ENCODE results near the gene ZC3H13.

ZC3H13 gene

DNA sequence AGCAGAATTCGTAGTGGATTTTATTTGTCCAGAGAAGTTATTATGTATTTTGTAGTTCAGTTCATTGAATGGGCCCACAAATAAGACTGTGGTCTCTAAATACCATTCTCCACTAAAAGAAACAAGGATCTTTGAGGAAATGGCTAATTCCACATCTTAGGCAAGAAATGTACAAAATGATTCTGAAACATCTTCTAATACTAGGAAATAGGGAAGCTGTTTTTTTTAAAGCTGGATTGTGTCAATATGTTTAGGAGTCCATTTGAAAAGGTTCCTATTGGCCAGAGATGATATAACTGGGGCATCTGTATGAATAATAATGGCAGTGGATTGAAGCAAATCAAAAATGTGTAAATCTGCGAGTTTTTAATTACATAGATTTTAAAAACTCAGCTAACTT is 112.5 kb downstream of the ZC3H13 start:
- no peak for DNase-seq (ENCODE audit: low spot score)

GRCh38 chr13:45936621-45937020 is 115.9 kb downstream of the ZC3H13 start:
- DNase-seq (ENCODE audit: low spot score) = no peak

- DNase-seq (ENCODE audit: low spot score) = no peak
Observed at GRCh38 chr13:45934283-45934682, 118.3 kb downstream of the ZC3H13 start.

GRCh38 chr13:45933203-45933908 is 119.2 kb downstream of the ZC3H13 start:
- DNase-seq (ENCODE audit: low spot score) = no peak

DNA sequence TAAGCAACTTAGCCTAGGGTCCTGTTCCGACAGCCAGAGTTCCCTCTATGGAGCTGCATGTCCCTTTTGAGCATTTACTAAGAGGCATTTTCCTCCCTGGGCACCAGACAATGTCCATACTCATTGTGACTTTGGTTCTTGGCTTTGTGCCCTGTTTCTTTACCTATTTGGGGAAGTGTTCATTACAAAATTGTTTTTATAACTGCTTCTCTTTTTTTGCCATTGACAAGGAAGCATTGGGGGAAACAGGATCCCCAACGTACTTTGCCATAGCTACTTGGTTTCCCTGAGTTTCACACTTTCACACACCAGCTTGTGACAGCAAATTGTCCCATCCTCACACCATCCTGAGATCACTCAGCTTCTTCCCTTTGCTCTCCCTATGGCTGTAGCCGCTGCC is 119.9 kb downstream of the ZC3H13 start:
- DNase-seq (ENCODE audit: low spot score) = no peak

GRCh38 chr13:45932172-45932571 is 120.4 kb downstream of the ZC3H13 start:
- DNase-seq (ENCODE audit: low spot score) = no peak

DNA sequence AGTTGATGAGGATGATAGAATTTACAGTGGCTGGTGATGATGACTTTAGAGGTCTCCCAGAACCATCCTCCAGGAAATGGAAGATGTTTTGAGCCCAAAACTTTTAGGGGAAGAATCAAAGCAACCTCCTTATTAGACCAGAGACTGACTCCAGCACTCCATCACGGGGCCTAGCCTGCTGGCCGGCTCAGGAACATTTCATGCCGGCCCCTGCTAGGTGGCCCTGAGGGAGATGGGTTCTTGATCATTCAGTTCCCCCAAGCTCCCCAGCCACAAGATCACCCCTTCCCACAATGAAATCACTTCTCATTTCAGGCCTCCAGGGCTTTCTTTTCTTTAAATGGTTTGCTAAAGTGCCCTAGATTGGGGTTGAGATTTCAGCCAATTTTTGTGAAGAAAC is 121.3 kb downstream of the ZC3H13 start:
- DNase-seq (ENCODE audit: low spot score) = no peak

DNA sequence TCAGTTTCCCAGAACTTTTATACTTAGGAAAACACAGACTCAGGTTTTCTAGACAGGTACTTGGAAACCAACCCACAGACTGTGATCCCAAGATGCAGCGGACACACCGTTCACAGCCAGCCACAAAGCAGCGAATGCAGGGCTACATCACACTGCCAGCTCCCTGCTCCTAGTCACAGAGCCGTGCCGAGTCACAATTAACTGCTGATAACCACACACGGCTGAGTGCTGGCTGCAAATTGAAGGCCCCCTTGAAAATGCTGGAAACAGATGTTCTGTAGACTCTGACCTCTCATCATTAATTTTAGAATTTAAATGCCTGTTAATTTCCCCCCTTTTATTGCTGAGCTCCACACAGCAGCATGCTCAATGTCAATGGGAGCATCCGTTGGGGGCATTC is 122.4 kb downstream of the ZC3H13 start:
- DNase-seq (ENCODE audit: low spot score) = no peak

GRCh38 chr13:45928843-45929242 is 123.7 kb downstream of the ZC3H13 start:
- no peak for DNase-seq (ENCODE audit: low spot score)

DNA sequence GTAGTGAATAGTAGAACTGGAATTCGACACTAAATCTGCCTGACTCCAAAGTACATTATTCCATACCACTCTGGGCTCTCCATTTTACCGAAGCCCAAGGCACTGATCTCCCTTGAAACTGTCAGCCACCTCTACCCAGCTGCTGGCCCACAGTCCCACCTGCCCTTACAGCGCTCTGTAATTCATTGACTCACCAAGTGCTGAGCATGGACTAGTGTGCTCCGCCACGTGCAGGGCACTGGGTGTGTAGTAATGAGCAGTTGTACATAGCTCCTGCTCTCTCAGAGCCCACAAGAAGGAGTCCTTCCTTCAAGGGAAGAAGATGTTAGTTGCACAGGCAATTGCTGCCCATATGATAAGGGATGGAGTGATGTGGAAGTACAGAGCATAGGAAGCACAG is 124.4 kb downstream of the ZC3H13 start:
- no peak for DNase-seq (ENCODE audit: low spot score)

DNA sequence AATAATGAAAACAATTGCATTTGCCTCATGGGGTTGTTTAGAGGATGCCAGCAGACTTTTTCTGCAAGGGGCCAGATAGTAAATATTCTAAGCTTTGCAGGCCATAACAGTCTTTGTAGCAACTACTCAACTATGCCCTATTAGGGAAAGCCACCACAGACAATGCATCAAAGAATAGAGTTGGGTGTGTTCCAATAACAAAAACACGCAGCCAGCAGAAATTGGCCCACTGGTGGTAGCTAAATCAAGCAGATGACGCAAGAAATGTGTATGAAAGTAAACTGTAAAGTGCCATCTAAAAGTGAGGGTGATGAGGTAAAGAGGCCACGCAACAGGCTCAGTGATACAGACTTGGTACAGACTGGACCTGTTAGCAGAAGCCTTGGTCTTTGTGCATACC is 125.8 kb downstream of the ZC3H13 start:
- no peak for DNase-seq (ENCODE audit: low spot score)

DNA sequence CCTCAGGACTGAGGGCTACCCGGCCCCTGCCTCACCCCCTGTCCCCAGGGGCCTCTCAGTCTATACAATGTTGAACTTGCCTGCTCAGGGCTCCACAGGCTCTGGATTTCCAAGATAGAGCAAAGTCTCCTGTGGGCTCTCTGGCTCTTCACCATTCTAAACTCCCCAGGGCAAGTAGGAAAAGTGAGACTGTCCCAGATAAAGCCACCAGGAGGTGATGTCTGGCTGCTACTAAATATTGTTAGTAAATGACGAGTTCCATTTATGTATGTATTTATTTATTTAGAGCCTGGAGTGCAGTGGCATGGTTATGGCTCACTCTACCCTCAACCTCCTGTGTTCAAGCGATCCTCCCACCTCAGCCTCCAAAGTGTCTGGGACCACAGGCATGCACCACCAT is 127.4 kb downstream of the ZC3H13 start:
- peak; percentile 16 for DNase-seq (ENCODE audit: low spot score)

GRCh38 chr13:45921162-45921736 is 131.3 kb downstream of the ZC3H13 start:
- no peak for DNase-seq (ENCODE audit: low spot score)

- DNase-seq (ENCODE audit: low spot score) = no peak
Observed at GRCh38 chr13:45918597-45918996, 133.9 kb downstream of the ZC3H13 start.

DNA sequence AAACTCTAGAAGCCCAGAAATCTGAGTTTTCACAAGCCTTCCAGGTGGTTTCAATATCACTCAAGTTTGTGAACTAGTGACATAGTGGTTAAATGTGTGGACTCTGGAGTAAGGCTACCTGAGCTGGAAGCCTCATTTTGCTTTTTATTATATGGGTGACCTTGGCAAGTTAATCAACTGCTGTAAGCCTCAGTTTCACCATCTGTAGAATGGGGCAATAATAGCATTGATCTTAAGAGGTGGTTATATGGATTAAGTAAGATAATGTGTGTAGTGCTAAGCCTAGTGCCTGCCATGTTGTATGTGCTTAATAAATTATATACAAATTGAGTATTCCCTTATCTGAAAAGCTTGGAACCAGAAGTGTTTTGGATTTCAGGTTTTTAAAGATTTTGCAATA is 135.5 kb downstream of the ZC3H13 start:
- no peak for DNase-seq (ENCODE audit: low spot score)

- no peak for DNase-seq (ENCODE audit: low spot score)
Observed at GRCh38 chr13:45915686-45916439, 136.7 kb downstream of the ZC3H13 start.

DNA sequence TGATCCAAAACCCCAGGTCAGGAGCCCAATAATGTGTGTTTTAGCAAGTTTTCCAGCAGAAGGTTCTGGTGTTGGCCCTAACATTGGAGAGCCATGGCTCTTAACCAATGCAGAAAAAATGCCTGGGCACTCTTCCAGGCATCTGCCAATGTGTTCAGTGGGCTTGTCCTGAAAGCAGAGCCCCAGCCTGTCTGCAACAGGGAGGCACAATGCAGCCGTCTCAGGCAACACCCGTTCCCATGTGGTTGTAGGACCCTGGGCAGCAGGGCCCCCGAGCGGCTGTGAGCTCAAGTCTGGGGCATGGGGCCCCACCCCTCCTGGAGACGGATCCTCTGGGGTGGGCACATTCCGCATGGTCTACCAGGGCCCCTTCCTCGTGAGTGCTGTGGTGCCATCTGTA is 142.9 kb downstream of the ZC3H13 start:
- DNase-seq (ENCODE audit: low spot score) = no peak

GRCh38 chr13:45909089-45909488 is 143.5 kb downstream of the ZC3H13 start:
- no peak for DNase-seq (ENCODE audit: low spot score)

DNA sequence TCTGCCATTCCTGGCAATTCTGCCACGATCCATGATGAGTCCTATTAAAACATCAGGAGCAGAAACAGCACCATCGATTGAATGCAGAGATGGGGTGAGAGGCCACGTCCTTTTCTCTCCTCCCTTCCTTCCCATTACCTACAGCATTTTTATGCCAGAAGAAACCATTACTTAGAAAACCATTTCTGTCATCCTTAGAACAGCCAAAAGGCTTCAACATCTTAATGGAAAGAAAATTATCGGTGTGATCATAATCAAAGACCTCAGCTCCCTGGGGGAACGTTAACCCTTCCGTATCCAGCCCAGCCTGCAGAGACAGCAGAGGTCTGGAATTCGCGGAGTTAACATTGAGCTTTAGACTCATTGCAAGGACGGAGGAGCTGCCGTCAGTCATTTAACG is 145.0 kb downstream of the ZC3H13 start:
- DNase-seq (ENCODE audit: low spot score) = no peak
